Muscle of leg (tissue), 11 donors: ENCODE measurements around the gene RFX4. TPM values are rescaled to one million over a fixed set of nuclear protein-coding genes. Genes with fewer than 3 reads are reported as not detected.

Experiments used
- DNase-seq: peaks from one replicate; pipeline ENCODE4 v3.0.0; 2013
- H3K27ac ChIP-seq: one replicate; pipeline ENCODE4 v1.5.1; 2013; ENCODE audit warnings: mild to moderate bottlenecking, low read length, control low read depth
- H3K27me3 ChIP-seq: one replicate; pipeline ENCODE4 v1.6.1; 2013; ENCODE audit warnings: low read length; ENCODE audit not compliant: control insufficient read depth, insufficient read depth
- H3K36me3 ChIP-seq: one replicate; pipeline ENCODE4 v1.6.1; 2013; ENCODE audit warnings: low read length; ENCODE audit not compliant: control insufficient read depth, insufficient read depth
- H3K4me1 ChIP-seq: one replicate; pipeline ENCODE4 v1.6.1; 2013; ENCODE audit warnings: low read length; ENCODE audit not compliant: control insufficient read depth, insufficient read depth
- H3K4me3 ChIP-seq: one replicate; pipeline ENCODE4 v1.5.1; 2013; ENCODE audit warnings: low read length, control low read depth
- H3K9me3 ChIP-seq: replicated peaks from 2 replicates; pipeline ENCODE4 v1.6.1; 2013; ENCODE audit warnings: low read depth, low read length; ENCODE audit not compliant: control insufficient read depth
- WGBS: methylation state at CpG from one replicate; pipeline ENCODE4 v1.1.5; 2013; ENCODE audit warnings: missing lambda C conversion rate; ENCODE audit not compliant: insufficient coverage; 5-methylcytosine and 5-hydroxymethylcytosine counted together
- polyA plus RNA-seq, 8 donors: library from polyadenylated mRNA; unstranded; fragments of 120-200 nt; gene quantifications; one replicate each; pipeline versions ENCODE4 v1.2.1 to v1.2.3, GENCODE V29; 2013; ENCODE audit warnings: inconsistent platforms in 1 of 8, low replicate concordance in 1 of 8; ENCODE audit not compliant: insufficient read length in 8 of 8, insufficient read depth in 1 of 8
- total RNA-seq: library from RNA; stranded (reverse); fragments of 120-200 nt; gene quantifications from one replicate; pipeline ENCODE4 v1.2.4, GENCODE V29; 2013

RFX4 gene
- total and polyA plus RNA-seq, 9 donors, result 0.04 to 0.24 (median 0.11) TPM

GRCh38 chr12:106771425-106771824 is 188.6 kb downstream of the RFX4 start:
- Histone ChIP-seq H3K4me1 (peaks cover 6% of the 10 kb centered on the region), H3K36me3 (no peaks in the 10 kb centered on the region), H3K27ac (no peak overlapping the region), H3K4me3 (no peak overlapping the region), H3K27me3 (no peaks in the 10 kb centered on the region), H3K9me3 (no peaks in the 10 kb centered on the region)
- DNase-seq, result no peak

GRCh38 chr12:106773286-106774004 is 190.6 kb downstream of the RFX4 start:
- Histone ChIP-seq H3K4me1 (peaks cover 5% of the 10 kb centered on the region), H3K27ac (peak overlapping the region; percentile 100), H3K4me3 (peak overlapping the region; percentile 93), H3K9me3 (no peaks in the 10 kb centered on the region), H3K36me3 (no peaks in the 10 kb centered on the region), H3K27me3 (no peaks in the 10 kb centered on the region)
- no peak for DNase-seq
- 53% methylated on average over 17 of the region's 25 CpGs for WGBS

- H3K9me3 ChIP-seq, result no peaks in the 10 kb centered on the region
- H3K4me3 ChIP-seq, result peak within 1 kb of the TSS; percentile 93
- peak within 1 kb of the TSS; percentile 100 for H3K27ac ChIP-seq
- DNase-seq, result peak; percentile 100
- H3K27me3 ChIP-seq, result no peaks in the 10 kb centered on the region
- no peaks in the 10 kb centered on the region for H3K36me3 ChIP-seq
- under 1% methylated on average over 59 of the region's 66 CpGs for WGBS
- H3K4me1 ChIP-seq, result peaks cover 5% of the 10 kb centered on the region
These were observed 191.4 kb downstream of the RFX4 start, which contains the start of gene RIC8B for GRCh38 chr12:106774005-106774807. Gene RIC8B, plus strand, starts transcription at chr12:106774682. Its CDS starts 64 bp downstream, at chr12:106774746.

GRCh38 chr12:106774808-106775524 is 192.2 kb downstream of the RFX4 start:
- H3K4me3 ChIP-seq, result peak overlapping the region; percentile 93
- no peak for DNase-seq
- peak overlapping the region; percentile 100 for H3K27ac ChIP-seq
- no peaks in the 10 kb centered on the region for H3K9me3 ChIP-seq
- no peaks in the 10 kb centered on the region for H3K27me3 ChIP-seq
- H3K36me3 ChIP-seq, result no peaks in the 10 kb centered on the region
- peaks cover 5% of the 10 kb centered on the region for H3K4me1 ChIP-seq
- WGBS, result 0% methylated on average over 22 of the region's 29 CpGs

GRCh38 chr12:106776897-106777296 is 194.1 kb downstream of the RFX4 start:
- no peaks in the 10 kb centered on the region for H3K27me3 ChIP-seq
- no peaks in the 10 kb centered on the region for H3K9me3 ChIP-seq
- H3K27ac ChIP-seq, result no peak overlapping the region
- 100% methylated on average over 1 of the region's 5 CpGs for WGBS
- DNase-seq, result no peak
- H3K4me3 ChIP-seq, result no peak overlapping the region
- no peaks in the 10 kb centered on the region for H3K36me3 ChIP-seq
- peaks cover 5% of the 10 kb centered on the region for H3K4me1 ChIP-seq

GRCh38 chr12:106780010-106780631 is 197.3 kb downstream of the RFX4 start:
- no peak for DNase-seq
- peaks cover 8% of the 10 kb centered on the region for H3K36me3 ChIP-seq
- WGBS, result no CpG with 5 or more reads among the region's 3 CpGs
- H3K9me3 ChIP-seq, result no peaks in the 10 kb centered on the region
- no peaks in the 10 kb centered on the region for H3K27me3 ChIP-seq
- peaks cover 5% of the 10 kb centered on the region for H3K4me1 ChIP-seq
- no peak overlapping the region for H3K4me3 ChIP-seq
- H3K27ac ChIP-seq, result no peak overlapping the region

GRCh38 chr12:106782619-106783018 is 199.8 kb downstream of the RFX4 start:
- Histone ChIP-seq H3K27ac (no peak overlapping the region), H3K36me3 (peaks cover 8% of the 10 kb centered on the region), H3K4me1 (peaks cover 3% of the 10 kb centered on the region), H3K4me3 (no peak overlapping the region), H3K27me3 (no peaks in the 10 kb centered on the region), H3K9me3 (no peaks in the 10 kb centered on the region)
- DNase-seq, result no peak
- WGBS, result 67% methylated on average over 1 of the region's 1 CpG

- 83% methylated on average over 2 of the region's 5 CpGs for WGBS
- Histone ChIP-seq H3K27me3 (no peaks in the 10 kb centered on the region), H3K36me3 (peaks cover 9% of the 10 kb centered on the region), H3K4me1 (peaks cover 3% of the 10 kb centered on the region), H3K4me3 (no peak overlapping the region), H3K27ac (no peak overlapping the region), H3K9me3 (no peaks in the 10 kb centered on the region)
- DNase-seq, result no peak
These were observed 200.7 kb downstream of the RFX4 start for GRCh38 chr12:106783515-106783914.

- Histone ChIP-seq H3K36me3 (peaks cover 16% of the 10 kb centered on the region), H3K4me3 (no peak overlapping the region), H3K4me1 (no peaks in the 10 kb centered on the region), H3K27ac (no peak overlapping the region), H3K9me3 (no peaks in the 10 kb centered on the region), H3K27me3 (no peaks in the 10 kb centered on the region)
- no peak for DNase-seq
- WGBS, result no CpG with 5 or more reads among the region's 2 CpGs
These were observed 207.2 kb downstream of the RFX4 start for GRCh38 chr12:106790020-106790419.

GRCh38 chr12:106791531-106791930 is 208.7 kb downstream of the RFX4 start:
- no peak overlapping the region for H3K27ac ChIP-seq
- H3K4me3 ChIP-seq, result no peak overlapping the region
- H3K36me3 ChIP-seq, result peaks cover 14% of the 10 kb centered on the region
- no peaks in the 10 kb centered on the region for H3K27me3 ChIP-seq
- DNase-seq, result no peak
- H3K9me3 ChIP-seq, result no peaks in the 10 kb centered on the region
- H3K4me1 ChIP-seq, result no peaks in the 10 kb centered on the region
